ENCODE results near the gene NT5DC4.

GRCh38 chr2:112694182-112694581 is 26.6 kb upstream of the NT5DC4 start:
- TF ChIP-seq CTCF (IDR thresholded peaks at IDR 0.05) (no peak), POLR2A (IDR thresholded peaks at IDR 0.05) (no peak)

Data from gastroesophageal sphincter (tissue), 3 donors.